Left forelimb (tissue), 1 donor: Measurements from ENCODE around the gene FBF1.
"Not testable (repeated sequence)": the region's sequence is repeated elsewhere in the genome, so short reads cannot be mapped to it uniquely, and the experiment has no call there.

Source experiments
- DNase-seq: peaks from one replicate; pipeline ENCODE4 v3.0.0-alpha.2; 2018; ENCODE audit warnings: low spot score

The FBF1 gene

DNA sequence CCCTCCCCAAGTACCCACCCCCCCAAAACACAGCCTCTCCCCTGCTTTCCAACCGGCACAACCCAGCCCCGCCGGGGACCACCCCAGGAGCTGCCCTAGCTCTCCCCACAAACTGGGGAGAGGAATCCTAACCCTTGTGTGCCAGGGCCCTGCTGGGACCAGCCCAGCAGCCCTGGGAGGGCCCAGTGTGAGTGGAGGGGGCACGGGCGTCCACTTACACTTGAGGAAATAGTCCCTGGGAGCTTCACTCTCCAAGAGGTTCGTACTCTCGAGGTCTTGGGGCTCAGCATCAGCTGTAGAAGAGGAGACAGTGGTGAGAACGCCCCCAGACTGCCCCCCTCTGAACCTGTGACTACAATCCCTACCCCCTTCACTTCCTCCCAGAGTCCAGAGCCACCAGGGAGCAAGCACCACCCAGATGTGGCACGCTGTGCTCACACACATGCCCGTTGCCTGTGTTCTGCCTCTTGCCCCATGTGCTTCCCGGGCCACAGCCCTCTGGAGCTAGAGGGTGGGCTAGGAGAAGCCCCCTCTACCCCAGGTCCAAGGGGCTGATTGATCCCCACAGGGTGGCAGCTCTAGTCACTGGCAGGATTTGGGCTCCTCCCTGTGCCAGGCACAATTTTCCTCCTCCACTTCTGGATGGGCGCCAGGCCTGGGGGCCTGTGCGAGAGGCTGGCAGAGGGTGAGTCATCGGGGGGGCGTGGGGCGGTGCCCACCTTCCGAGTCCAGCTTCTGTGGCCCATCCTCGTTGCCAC is 65.5 kb downstream of the FBF1 start:
- no peak for DNase-seq

DNA sequence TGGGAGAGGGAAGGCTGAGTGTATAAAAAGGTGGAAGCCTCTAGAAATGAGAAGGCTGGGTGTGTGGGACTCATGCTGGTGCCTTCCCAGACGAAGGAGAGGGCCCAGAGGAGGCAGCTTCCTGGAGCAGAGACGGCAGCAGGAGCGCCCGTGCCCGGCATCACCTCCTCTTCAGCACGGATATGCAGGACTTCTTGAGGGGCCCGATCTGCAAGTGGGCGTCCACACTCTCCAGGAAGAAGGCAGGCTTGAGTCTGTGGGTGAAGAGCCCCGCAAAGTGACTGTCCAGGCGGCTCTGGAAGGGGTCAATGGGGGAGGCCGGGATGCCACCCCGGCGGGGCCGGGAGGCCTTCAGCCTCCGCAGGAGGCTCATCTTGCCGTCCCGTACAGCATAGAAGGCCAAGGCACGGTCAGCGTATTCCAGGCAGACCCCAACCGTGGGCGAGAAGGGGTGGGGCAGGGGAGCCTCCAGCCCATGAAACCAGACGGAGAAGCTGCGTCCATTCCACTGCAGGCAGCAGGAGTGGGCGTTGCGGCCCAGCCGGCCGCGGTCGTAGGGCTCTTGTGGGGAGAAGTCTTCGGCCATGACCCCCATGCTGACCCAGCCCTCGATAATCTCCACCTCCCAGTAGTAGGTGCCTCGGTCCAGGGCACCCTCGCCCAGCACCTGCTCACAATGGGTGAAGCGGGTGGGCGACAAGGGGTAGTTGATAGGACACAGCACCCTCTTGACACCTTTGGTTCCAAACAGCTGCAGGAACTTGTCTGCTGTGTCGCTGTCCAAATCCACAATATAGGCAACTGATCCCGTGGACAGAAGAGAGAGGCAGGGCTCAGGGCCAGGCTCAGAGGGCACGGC is 66.3 kb downstream of the FBF1 start:
- DNase-seq = no peak

DNA sequence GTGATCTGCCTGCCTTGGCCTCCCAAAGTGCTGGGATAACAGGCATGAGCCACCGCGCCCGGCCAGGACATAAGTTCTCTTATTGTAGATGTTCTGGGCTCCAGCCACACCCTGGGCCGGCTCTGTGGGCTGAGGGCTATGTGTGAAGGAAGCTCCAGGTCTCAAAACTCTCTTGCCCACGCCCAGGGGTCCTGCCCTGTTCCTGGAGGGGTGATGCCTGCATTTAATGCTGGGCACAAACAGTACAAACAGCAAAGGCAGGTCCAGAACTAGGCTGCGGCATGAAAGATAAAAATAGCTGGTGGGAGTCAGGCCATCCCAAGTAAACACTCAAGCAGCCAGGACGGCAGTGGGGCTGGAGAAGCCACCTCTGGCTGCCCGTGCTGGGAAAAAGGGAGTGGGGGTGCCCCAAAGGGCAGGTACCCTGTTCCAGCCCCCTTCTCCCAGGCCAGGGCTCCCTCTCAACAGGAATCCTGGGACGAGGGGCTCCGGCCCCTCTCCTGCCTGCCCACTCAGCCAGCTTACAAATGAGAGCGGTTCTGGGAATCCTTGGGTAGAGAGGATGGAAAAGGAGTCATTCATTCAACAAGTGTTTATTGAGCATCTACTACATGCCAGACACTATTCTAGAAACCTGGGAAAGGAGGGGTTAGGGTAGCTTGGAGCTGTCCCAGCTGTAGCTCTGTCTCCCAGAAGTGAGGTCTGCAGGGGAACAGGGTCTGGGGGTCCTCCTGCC is 67.1 kb downstream of the FBF1 start:
- no peak for DNase-seq

DNA sequence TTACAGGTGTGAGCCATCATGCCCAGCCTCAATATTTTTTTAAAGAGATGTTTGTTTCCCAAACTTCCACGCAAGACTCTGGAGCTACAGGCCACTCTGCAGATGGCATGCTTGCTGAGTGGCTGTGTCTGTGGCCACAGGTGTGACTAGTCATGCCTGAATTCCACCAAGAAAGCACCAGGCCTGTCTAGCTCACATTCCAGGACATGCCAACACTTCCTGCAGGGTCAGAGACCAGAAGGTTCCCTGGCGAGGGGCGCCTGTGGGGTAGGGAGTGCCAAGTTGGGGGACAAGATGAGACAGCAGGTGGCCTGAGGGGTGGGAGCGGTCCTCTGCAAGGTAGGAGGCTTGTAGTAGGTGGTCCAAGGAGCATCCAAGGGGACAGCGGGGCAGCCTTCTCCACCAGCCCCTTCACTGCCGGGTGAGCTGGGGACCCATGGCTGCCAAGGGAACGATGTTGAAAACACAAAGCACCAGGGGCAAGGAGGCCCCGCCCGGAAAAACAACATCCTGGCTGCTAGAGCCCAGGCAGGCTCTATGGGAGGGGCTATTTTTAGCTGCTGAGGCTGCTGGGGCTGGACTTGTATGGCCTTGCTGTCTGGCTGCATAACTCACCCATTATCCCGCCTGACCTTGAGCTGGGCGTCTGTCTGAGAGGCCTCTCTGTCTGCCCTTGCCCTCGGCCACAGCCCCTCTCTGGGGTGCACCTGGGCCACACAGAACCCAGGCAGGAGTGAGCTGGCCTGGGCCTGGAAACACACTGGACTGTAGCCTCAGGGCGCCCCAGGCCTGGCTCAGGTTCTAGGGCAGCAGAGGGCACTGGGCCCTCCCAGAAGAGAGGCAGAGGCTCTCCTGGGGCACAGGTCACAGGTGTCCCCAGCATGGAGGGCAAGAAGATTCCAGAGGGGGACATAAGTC is 68.1 kb downstream of the FBF1 start:
- no peak for DNase-seq

DNA sequence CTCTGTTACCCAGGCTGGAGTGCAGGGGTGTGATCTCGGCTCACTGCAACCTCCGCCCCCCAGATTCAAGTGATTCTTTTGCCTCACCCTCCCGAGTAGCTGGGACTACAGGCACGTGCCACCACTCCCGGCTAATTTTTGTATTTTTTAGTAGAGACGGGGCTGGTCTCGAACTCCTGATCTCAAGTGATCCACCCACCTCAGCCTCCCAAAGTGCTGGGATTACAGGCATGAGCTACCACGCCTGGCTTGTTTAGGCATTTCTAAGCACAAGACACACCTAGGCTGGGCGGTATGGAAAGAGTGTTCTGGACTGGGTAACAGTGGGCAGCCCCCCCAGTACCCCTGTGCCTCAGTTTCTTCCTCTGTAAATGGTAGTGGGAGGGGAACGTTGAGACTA is 70.6 kb downstream of the FBF1 start:
- not testable (repeated sequence) for DNase-seq

DNA sequence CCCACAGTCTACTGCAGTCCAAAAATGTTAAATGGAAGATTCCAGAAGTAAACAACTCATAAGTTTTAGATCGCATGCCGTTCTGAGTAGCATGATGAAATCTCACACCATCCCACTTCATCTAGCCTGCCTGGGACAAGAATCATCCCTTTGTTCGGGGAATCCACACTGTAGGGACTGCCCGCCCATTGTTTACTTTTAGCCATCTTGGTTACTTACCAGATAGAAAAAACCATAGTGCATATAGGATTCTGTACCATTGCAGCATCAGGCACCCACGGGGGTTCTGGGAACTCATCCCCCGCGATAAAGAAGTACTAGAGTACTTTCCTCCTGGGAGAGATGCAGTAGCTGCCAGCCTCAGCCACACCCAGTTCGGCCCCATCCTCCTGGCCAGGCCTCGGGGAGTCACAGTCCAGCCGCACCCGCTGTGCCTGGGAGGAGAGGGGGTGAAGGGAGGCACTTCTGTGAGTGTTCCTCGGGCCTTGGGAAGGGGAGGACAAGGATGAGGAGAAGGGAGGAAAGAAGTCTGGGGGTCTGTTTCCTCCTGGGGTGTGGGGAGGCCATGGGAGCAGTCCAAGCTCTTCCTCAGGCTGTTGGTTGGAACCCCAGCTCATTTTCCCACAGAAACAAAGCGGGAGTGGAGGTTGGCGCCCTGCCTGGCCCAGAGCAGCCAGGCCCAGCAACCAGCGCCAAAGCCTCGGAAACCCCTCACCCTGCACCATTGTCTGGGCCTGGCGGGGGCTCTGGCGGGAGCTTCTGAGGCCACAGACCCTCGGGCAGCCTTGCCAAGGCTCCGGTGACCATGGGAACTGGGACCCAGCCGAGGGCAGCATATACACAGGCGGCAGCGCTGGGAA is 71.3 kb downstream of the FBF1 start:
- no peak for DNase-seq

DNA sequence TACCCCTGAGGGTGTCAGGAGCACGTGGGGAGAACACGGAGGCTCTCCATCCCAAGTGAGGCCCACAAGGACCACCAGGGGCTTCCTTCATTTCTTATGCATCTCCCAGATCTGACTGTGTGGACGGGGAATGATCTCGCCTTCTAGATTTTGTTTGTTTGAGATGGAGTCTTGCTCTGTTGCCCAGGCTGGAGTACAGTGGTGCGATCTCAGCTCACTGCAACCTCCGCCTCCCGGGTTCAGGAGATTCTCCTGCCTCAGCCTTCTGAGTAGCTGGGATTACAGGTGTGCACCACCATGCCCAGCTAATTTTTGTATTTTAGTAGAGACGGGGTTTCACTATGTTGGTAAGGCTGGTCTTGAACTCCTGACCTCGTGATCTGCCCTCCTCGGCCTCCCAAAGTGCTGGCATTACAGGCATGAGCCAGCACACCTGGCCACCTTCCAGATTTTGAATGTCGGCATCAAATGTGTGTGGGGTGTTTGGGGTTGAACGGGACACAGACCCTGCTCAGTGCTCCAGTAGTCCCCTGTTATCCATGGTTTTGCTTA is 72.0 kb downstream of the FBF1 start:
- not testable (repeated sequence) for DNase-seq

DNA sequence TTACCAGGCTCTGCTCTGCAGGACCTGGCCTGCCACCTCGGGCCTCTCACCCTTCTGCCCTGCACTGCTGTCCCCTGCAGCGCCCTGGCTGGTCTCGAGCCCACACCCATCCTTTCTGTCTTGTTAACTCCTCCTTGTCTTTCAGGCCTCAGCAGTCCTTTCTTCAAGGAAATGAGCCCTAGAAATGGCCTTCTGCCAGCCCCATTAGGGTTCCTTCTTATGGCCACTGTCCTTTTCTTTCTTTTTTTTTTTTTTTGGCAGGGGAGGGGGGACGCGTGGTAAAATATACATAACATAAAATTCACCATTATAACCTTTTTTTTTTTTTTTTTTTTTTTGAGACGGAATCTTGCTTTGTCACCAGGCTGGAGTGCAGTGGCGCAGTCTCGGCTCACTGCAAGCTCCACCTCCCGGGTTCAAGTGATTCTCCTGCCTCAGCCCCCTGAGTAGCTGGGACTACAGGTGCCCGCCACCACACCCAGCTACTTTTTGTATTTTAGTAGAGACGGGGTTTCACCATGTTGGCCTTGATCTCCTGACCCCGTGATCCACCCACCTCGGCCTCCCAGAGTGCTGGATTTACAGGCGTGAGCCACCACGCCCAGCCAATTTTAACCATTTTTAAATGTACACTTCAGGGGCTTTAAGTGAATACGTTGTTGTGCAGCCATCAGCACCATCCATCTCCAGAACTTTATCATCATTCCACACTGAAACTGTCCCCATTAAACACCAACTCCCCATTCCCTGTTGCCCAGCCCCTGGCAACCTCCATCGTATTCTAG is 75.2 kb downstream of the FBF1 start:
- DNase-seq = not testable (repeated sequence)

GRCh38 chr17:75864887-75865286 is 76.0 kb downstream of the FBF1 start:
- DNase-seq = not testable (repeated sequence)

GRCh38 chr17:75864448-75864871 is 76.4 kb downstream of the FBF1 start:
- DNase-seq = peak; percentile 77

DNA sequence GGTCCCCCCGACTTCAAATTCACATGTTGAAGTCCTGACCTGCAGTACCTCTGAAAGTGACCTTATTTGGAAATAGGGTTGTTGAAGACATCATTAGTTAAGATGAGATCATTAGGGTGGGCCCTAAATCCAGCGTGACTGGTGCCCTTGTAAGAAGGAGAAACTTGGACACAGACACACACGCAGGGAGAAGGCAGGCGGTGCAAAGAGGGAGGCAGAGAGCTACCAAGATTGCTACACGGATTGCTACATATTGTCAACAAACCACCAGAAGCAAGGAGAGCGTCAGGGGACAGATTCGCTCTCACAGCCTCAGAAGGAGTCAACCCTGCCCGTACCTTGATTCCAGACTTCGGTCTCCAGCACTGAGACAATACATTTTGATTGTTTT is 78.9 kb downstream of the FBF1 start:
- DNase-seq = no peak
